Measurements from ENCODE around the gene MNT. TPM values are rescaled to one million over a fixed set of nuclear protein-coding genes. Genes with fewer than 3 reads are reported as not detected.

Gene MNT
- total RNA-seq, 4 donors from 2014 or later = 1.8 to 32.6 (median 7.8) TPM

DNA sequence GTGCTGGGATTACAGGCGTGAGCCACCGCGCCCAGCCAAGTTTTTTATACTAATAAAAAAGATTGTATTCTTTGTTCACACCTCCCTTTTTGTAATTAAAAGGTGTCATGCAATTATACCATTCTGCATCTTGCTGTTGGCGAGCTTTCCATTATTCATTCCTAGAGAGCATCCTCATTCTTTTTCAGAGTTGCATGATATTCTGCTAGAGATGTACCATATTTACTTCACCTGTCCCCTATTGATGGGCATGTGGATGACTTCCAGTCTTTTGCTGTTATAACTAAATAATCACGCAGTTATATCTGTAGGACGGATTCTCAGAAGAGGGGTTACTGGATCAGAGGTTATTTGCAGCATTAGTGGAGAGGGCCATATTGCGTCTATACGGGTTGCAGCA, 46.5 kb downstream of the MNT start:
- no peaks in the 10 kb centered on the region for H3K27me3 ChIP-seq
- no peaks in the 10 kb centered on the region for H3K9me3 ChIP-seq
- intact Hi-C loops (cut with DNase I; ENCODE audit: low total_unique reads) = no loop called here

GRCh38 chr17:2351269-2351668, 49.6 kb downstream of the MNT start:
- H3K27ac ChIP-seq = no peak overlapping the region
- no peak overlapping the region for H3K4me3 ChIP-seq
- H3K4me1 ChIP-seq = no peaks in the 10 kb centered on the region
- H3K9me3 ChIP-seq = no peaks in the 10 kb centered on the region
- no peaks in the 10 kb centered on the region for H3K27me3 ChIP-seq
- no peak for TF ChIP-seq POLR2A (IDR thresholded peaks at IDR 0.05)
- TF ChIP-seq, protein P1, sequence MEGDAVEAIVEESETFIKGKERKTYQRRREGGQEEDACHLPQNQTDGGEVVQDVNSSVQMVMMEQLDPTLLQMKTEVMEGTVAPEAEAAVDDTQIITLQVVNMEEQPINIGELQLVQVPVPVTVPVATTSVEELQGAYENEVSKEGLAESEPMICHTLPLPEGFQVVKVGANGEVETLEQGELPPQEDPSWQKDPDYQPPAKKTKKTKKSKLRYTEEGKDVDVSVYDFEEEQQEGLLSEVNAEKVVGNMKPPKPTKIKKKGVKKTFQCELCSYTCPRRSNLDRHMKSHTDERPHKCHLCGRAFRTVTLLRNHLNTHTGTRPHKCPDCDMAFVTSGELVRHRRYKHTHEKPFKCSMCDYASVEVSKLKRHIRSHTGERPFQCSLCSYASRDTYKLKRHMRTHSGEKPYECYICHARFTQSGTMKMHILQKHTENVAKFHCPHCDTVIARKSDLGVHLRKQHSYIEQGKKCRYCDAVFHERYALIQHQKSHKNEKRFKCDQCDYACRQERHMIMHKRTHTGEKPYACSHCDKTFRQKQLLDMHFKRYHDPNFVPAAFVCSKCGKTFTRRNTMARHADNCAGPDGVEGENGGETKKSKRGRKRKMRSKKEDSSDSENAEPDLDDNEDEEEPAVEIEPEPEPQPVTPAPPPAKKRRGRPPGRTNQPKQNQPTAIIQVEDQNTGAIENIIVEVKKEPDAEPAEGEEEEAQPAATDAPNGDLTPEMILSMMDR (IDR thresholded peaks at IDR 0.05) = no peak
- DNase-seq = no peak
- H3K36me3 ChIP-seq = no peaks in the 10 kb centered on the region
- intact Hi-C loops (cut with DNase I; ENCODE audit: low total_unique reads) = no loop called here

More for the DNA sequence above, 46.5 kb downstream of the MNT start:
- no peak overlapping the region for H3K4me3 ChIP-seq
- no peak overlapping the region for H3K27ac ChIP-seq
- TF ChIP-seq, protein P1 (IDR thresholded peaks at IDR 0.05) = no peak
- no peak for TF ChIP-seq POLR2A (IDR thresholded peaks at IDR 0.05)
- H3K4me1 ChIP-seq = no peaks in the 10 kb centered on the region
- DNase-seq = no peak
- no peaks in the 10 kb centered on the region for H3K36me3 ChIP-seq

DNA sequence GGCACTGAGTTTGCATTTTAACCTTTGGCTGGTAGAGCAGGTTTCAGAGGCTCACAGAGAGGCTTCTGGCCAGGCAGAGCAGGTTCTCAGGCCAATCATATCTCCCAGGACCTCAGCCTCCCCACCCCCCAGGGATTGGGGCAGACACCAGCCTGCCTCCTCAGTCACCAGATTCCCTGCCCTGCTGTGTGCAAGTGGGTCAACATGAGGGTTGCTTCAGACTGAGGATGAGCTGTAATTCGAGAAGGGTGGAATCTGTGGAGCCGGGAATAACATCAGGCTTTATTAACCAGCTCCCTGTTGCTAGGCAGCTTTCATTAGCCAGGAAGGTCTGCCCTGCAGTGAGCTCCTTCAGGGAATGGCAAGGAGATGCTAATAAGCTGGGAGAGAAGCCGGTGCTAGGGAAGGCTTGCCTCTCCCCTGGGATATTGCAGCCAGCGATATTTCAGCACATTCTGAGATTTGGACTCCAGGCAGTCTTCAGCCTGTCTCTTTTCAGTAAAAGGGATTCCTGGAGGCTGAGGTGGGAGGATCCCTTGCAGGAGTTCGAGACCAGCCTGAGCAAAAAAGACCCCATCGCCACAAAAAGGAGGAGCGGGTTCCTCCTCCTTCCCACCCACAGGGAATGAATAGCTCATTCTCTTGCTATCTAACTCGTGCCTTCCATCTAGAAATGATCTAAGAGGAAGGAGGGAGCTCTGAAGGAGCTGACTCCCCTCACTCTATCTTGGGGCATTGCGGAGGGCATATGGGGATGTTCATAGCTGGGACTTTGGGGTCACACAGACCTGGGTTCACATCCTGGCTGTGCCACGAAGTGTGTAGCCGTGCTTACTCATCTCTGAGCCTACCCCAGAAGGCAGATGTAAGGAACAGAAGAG, 52.8 kb downstream of the MNT start:
- Histone ChIP-seq H3K4me1 (no peaks in the 10 kb centered on the region), H3K36me3 (no peaks in the 10 kb centered on the region), H3K4me3 (no peak overlapping the region), H3K9me3 (no peaks in the 10 kb centered on the region), H3K27ac (no peak overlapping the region), H3K27me3 (no peaks in the 10 kb centered on the region)
- no peak for TF ChIP-seq POLR2A (IDR thresholded peaks at IDR 0.05)
- TF ChIP-seq, protein P1 (IDR thresholded peaks at IDR 0.05) = no peak
- no peak for DNase-seq
- intact Hi-C loops (cut with DNase I; ENCODE audit: low total_unique reads) = no loop called here

DNA sequence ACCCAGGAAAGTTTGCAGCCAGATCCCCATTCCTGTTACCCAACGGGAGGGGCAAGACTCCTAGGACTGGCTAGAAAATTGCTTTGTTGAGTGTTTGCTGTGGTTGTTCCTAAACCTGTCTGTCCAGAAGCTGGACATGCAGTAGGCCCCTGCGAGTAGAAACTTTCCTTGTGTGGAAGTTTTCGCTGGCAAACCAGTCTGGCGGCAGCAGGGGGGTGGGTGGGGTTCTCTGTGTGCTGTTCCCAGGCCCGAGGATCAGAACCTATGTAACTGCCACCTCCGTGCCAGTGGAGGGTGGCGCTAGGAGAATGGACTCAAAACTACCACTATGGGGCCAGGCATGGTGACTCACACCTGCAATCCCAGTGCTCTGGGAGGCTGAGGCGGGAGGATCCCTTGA, 54.4 kb downstream of the MNT start:
- TF ChIP-seq, protein P1 (IDR thresholded peaks at IDR 0.05) = no peak
- no peak for TF ChIP-seq POLR2A (IDR thresholded peaks at IDR 0.05)
- DNase-seq = no peak
- Histone ChIP-seq H3K9me3 (no peaks in the 10 kb centered on the region), H3K4me1 (no peaks in the 10 kb centered on the region), H3K27ac (no peak overlapping the region), H3K4me3 (no peak overlapping the region), H3K27me3 (no peaks in the 10 kb centered on the region), H3K36me3 (no peaks in the 10 kb centered on the region)
- intact Hi-C loops (cut with DNase I; ENCODE audit: low total_unique reads) = no loop called here

DNA sequence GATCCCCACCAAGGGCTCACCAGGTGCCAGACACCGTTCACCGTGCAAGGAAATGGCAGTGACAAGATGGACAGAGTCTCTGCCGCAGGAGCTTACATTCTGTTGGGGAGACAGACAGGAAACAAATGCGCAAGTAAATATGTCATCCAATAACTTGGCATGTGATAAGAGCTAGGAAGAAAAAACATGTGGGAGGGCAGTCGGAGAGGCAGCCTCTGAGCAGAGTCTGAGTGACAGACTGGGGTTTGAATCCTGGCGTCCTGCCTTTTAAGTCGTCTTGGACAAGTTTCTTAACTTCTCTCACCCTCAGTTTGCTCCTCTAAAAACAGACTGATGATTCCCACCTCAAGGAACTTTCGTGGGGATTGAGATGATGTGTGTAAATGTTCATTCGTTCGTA, 56.3 kb downstream of the MNT start:
- Histone ChIP-seq H3K27ac (no peak overlapping the region), H3K36me3 (no peaks in the 10 kb centered on the region), H3K27me3 (no peaks in the 10 kb centered on the region), H3K4me3 (no peak overlapping the region), H3K4me1 (no peaks in the 10 kb centered on the region), H3K9me3 (no peaks in the 10 kb centered on the region)
- TF ChIP-seq POLR2A (IDR thresholded peaks at IDR 0.05) = no peak
- TF ChIP-seq, protein P1 (IDR thresholded peaks at IDR 0.05) = no peak
- no peak for DNase-seq
- intact Hi-C loops (cut with DNase I; ENCODE audit: low total_unique reads) = no loop called here
